ENCODE data around the gene PCCA.

Gene PCCA

DNA sequence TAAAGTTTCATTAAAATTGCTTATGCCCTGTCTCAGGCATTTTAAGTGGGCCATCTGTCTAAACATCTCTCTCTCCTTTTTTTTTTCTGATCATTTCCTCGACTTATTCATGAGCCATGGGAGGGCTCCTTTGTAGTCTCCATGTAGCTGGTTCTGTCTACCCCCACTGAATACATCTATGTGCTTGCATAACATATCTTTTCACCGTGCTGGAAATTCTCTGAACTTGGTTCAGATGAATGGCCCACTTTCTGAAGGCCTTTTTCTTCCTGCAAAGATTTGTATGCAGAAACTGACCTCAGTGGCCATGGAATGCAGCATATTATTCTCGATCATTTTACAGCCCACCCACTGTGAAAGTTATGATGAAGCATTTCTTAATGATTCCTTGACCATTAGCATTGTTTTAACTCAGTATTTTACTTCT is 274.4 kb downstream of the PCCA start:
- Histone ChIP-seq H3K4me1 (ENCODE audit: control insufficient read depth in 1 of 2, insufficient read depth in 1 of 2, low read depth in 1 of 2, low read length in 1 of 2) (no peaks in the 10 kb centered on the region), H3K27me3 (no peaks in the 10 kb centered on the region), H3K9me3 (no peaks in the 10 kb centered on the region), H3K4me3 (ENCODE audit: low read depth in 1 of 2, low read length in 1 of 2) (no peak overlapping the region), H3K27ac (no peak overlapping the region), H3K36me3 (no peaks in the 10 kb centered on the region)
- no peak for TF ChIP-seq CTCF (IDR thresholded peaks at IDR 0.05)

GRCh38 chr13:100363874-100364273 is 275.0 kb downstream of the PCCA start:
- Histone ChIP-seq H3K4me1 (ENCODE audit: control insufficient read depth in 1 of 2, insufficient read depth in 1 of 2, low read depth in 1 of 2, low read length in 1 of 2) (no peaks in the 10 kb centered on the region), H3K9me3 (no peaks in the 10 kb centered on the region), H3K4me3 (ENCODE audit: low read depth in 1 of 2, low read length in 1 of 2) (no peak overlapping the region), H3K27ac (no peak overlapping the region), H3K36me3 (no peaks in the 10 kb centered on the region), H3K27me3 (no peaks in the 10 kb centered on the region)
- no peak for TF ChIP-seq CTCF (IDR thresholded peaks at IDR 0.05)

DNA sequence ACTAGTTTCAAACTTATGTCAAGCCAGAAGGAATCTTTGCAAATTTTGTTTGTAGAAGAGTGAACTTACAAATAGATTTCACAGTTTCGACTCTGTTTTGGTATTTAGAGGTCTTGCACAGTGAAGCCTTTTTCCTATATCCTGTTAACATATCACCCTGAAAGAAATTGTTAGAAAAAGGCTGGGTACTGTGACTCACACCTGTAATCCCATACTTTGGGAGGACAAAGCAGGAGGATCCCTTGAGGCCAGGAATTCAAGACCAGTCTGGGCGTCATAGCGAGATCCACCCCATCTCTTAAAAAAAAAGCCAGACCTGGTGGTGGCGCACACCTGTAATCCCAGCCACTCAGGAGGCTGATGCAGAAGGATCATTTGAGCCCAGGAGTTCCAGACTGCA is 275.7 kb downstream of the PCCA start:
- H3K4me3 ChIP-seq (ENCODE audit: low read depth in 1 of 2, low read length in 1 of 2): no peak overlapping the region
- TF ChIP-seq CTCF (IDR thresholded peaks at IDR 0.05): no peak
- no peaks in the 10 kb centered on the region for H3K9me3 ChIP-seq
- H3K27ac ChIP-seq: no peak overlapping the region
- no peaks in the 10 kb centered on the region for H3K36me3 ChIP-seq
- H3K27me3 ChIP-seq: no peaks in the 10 kb centered on the region
- no peaks in the 10 kb centered on the region for H3K4me1 ChIP-seq (ENCODE audit: control insufficient read depth in 1 of 2, insufficient read depth in 1 of 2, low read depth in 1 of 2, low read length in 1 of 2)

- no peaks in the 10 kb centered on the region for H3K27me3 ChIP-seq
- no peaks in the 10 kb centered on the region for H3K9me3 ChIP-seq
- no peak overlapping the region for H3K4me3 ChIP-seq (ENCODE audit: low read depth in 1 of 2, low read length in 1 of 2)
- TF ChIP-seq CTCF (IDR thresholded peaks at IDR 0.05): no peak
- no peaks in the 10 kb centered on the region for H3K36me3 ChIP-seq
- no peaks in the 10 kb centered on the region for H3K4me1 ChIP-seq (ENCODE audit: control insufficient read depth in 1 of 2, insufficient read depth in 1 of 2, low read depth in 1 of 2, low read length in 1 of 2)
- no peak overlapping the region for H3K27ac ChIP-seq
These were observed 276.8 kb downstream of the PCCA start for GRCh38 chr13:100365680-100366079.

DNA sequence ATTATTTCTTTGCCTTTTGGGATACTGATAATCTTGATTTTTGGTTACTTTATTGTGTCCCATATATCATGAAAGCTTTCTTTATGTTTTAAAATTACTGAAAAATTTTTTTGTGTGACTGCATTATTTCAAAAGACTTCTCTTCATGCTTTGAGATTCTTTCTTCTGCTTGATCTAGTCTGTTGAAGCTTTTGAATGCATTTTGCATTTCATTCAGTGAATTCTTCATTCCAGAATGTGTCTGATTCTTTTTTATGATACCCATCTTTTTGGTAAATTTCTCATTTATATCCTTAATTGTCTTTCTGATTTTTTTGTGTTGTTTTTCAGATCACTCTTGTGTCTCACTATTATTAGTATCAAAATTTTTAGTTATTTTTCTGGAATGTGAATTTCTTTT is 289.6 kb downstream of the PCCA start:
- Histone ChIP-seq H3K27ac (no peak overlapping the region), H3K27me3 (no peaks in the 10 kb centered on the region), H3K36me3 (no peaks in the 10 kb centered on the region), H3K4me3 (ENCODE audit: low read depth in 1 of 2, low read length in 1 of 2) (no peak overlapping the region), H3K4me1 (ENCODE audit: control insufficient read depth in 1 of 2, insufficient read depth in 1 of 2, low read depth in 1 of 2, low read length in 1 of 2) (no peaks in the 10 kb centered on the region), H3K9me3 (no peaks in the 10 kb centered on the region)
- TF ChIP-seq CTCF (IDR thresholded peaks at IDR 0.05): no peak
